Mucosa of descending colon (tissue), 3 donors: ENCODE measurements around the gene KCNK3. TPM values are rescaled to one million over a fixed set of nuclear protein-coding genes. Genes with fewer than 3 reads are reported as not detected.

ENCODE experiments used
- ATAC-seq: fragments of 200-7000 bp; cut with Tn5 transposase; one replicate; pipeline ENCODE4 v1.9.1; 2020; ENCODE audit warnings: mild to moderate bottlenecking, moderate library complexity
- DNase-seq, 3 donors: peaks; one replicate each; pipeline ENCODE4 v3.0.0-alpha.2; 2020
- H3K36me3 ChIP-seq: fragments of 200-600 bp; one replicate; pipeline ENCODE4 v1.8.0; 2021; ENCODE audit warnings: low read depth, mild to moderate bottlenecking
- H3K4me1 ChIP-seq: fragments of 200-600 bp; one replicate; pipeline ENCODE4 v1.8.0; 2021; ENCODE audit warnings: low read depth, mild to moderate bottlenecking
- H3K4me3 ChIP-seq: fragments of 200-600 bp; one replicate; pipeline ENCODE4 v1.8.0; 2021; ENCODE audit warnings: mild to moderate bottlenecking
- H3K9me3 ChIP-seq: fragments of 200-600 bp; one replicate; pipeline ENCODE4 v1.8.0; 2021; ENCODE audit warnings: mild to moderate bottlenecking
- CTCF ChIP-seq: fragments of 200-600 bp; IDR thresholded peaks from one replicate; pipeline ENCODE4 v1.8.0; 2022; ENCODE audit warnings: antibody characterized with exemption, mild to moderate bottlenecking
- intact Hi-C, 2 donors: fragments of 100-400 bp; cut with DNase I in 1 of 2; cut with micrococcal nuclease in 1 of 2; formaldehyde crosslinking; loops; one replicate each; pipeline versions ENCODE4 v1.11.0 to v1.11.1; 2022; cut with DNase I, micrococcal nuclease
- total RNA-seq, 3 donors: library from RNA; stranded (reverse); fragmentation: NEBNext Ultra II Directional in 2 of 3; extraction: Animal tissue kit (Norgen Biotek cat#: 25700) in 2 of 3; gene quantifications; one replicate each; pipeline versions ENCODE4 v1.2.1 to v1.2.4, GENCODE V29; 2021 to 2023
- donor health status: DM: no; HTN: no; CAD: no; lungs with moderate emphysema.
- donor health status: DM: no; HTN: no; CAD: no.
- donor health status: DM: no; HTN: yes; CAD: no.

The KCNK3 gene
- total RNA-seq, 3 donors from 2014 or later: 0.64 to 11.0 (median 0.92) TPM

DNA sequence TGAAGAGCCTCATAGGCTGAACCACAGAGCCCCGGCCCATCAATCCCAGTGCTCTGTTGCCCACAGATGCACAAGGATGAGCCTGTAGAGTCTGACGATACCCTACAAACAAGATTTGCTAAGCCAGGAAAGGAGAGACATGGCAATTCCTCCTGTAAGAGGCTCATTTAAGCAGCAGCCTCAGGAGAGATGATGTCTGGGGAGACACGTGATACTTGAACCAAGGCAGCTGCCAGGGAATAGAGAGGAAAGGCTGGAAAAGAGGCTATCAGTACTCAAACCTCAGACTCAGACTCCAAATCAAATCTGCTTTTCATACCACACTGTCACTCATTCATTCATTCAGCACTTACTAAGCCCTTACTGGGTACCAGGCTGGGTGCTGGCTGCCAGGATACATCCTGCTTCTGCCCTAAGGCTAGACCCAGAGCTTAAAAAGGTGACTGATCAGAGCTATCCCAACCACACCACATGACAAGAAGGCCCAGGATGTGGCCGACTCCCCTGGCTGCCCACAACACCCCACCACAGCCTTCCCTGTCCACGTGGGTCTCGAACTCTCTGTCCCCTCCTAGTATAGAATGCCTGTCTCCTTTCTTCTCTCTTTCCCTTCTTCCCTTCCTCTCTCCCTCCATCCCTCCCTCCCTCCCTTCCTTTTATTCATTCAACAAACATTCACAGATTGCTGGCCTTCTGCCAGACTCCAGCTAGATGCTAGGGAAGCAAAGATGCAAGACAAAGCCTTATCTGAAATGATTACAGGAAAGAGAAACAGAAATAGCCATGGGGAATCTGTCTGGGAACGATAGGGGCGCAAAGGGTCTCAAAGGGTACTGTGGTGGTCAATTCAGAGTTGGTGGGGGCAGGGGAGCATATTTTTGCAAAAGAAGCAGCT is 23.4 kb upstream of the KCNK3 start:
- Histone ChIP-seq H3K4me1 (no peaks in the 10 kb centered on the region), H3K36me3 (no peaks in the 10 kb centered on the region), H3K4me3 (no peak overlapping the region), H3K9me3 (no peaks in the 10 kb centered on the region)
- intact Hi-C loops: no loop called here
- TF ChIP-seq CTCF: no peak
- DNase-seq (no peak), ATAC-seq (no peak)

DNA sequence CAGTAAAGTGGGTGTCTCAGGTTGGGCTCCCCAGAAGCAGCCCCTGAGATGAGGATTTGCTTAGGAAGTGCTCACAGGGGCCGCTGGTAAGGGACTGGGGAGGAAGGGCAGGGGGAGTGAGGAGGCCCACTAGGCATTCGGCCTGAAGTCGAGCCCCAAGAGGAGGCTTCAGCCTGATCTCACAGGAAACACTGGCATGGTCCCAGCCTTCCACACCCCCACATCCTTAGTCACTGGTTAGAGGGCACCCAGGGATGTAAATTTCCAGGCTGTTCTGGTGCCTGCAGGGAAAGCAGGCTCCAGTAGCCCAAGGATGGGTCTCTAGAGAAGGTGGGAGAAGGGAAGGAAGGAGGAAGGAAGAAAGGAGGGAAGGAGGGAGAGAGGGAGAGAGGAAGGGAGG is 22.4 kb upstream of the KCNK3 start:
- ATAC-seq (no peak), DNase-seq (no peak)
- no peak for TF ChIP-seq CTCF
- Histone ChIP-seq H3K4me1 (no peaks in the 10 kb centered on the region), H3K4me3 (no peak overlapping the region), H3K9me3 (no peaks in the 10 kb centered on the region), H3K36me3 (no peaks in the 10 kb centered on the region)
- intact Hi-C loops: no loop called here

DNA sequence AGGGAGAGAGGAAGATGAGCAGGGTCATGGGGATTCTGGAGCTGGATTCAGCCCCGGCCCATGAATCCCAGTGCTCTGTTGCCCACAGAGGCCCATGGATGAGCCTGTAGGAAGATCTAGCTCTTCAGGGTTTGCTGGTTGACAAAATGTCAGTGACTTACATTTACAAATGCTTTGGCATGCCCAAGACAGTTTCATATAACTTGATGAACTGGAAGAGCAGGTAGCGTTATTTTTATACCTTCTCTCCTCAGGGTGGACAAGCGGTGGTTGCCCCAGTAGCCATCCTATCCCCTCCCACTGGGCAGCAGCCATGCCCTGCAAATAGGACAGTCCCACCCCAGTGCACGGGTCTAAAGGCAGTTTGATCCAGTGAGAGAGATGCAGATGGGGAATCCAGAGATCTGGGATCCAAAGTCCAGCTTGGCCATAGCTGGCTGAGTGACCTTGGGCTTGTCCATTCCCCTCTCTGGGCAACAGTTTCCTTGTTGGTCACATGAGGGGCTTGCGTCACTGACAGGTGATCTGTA is 21.5 kb upstream of the KCNK3 start:
- no peak for ATAC-seq
- intact Hi-C loops: no loop called here
- H3K4me1 ChIP-seq: no peaks in the 10 kb centered on the region
- DNase-seq: no peak
- no peak for TF ChIP-seq CTCF
- H3K9me3 ChIP-seq: no peaks in the 10 kb centered on the region
- no peaks in the 10 kb centered on the region for H3K36me3 ChIP-seq
- H3K4me3 ChIP-seq: no peak overlapping the region

DNA sequence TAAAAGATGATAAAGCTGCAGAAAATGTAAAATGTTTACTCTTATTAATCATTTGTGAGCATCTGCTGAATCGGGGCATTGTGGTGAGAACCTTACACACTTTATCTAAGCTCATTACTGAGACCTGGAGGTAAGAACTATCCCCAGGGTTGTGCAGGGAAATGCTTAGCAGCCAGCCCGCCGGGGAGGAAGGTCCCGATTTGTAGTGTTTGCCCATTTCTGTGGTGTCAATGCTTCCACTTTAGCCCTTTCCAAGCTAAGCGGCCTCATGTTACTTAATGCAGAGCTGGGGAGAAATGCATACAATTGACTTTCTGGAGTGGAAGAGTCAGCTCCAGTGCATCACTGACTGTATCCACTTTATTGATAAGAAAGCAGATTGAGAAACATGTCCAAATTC is 20.8 kb upstream of the KCNK3 start:
- Histone ChIP-seq H3K4me1 (no peaks in the 10 kb centered on the region), H3K36me3 (no peaks in the 10 kb centered on the region), H3K4me3 (no peak overlapping the region), H3K9me3 (no peaks in the 10 kb centered on the region)
- TF ChIP-seq CTCF: no peak
- intact Hi-C loops: no loop called here
- DNase-seq (no peak), ATAC-seq (no peak)

GRCh38 chr2:26672112-26672817 is 20.3 kb upstream of the KCNK3 start:
- H3K4me3 ChIP-seq: no peak overlapping the region
- no peaks in the 10 kb centered on the region for H3K9me3 ChIP-seq
- H3K4me1 ChIP-seq: no peaks in the 10 kb centered on the region
- intact Hi-C loops: no loop called here
- no peak for DNase-seq
- no peak for ATAC-seq
- TF ChIP-seq CTCF: no peak
- H3K36me3 ChIP-seq: no peaks in the 10 kb centered on the region
